Measurements from ENCODE around the gene OBI1.

Gene OBI1

GRCh38 chr13:78572459-78572858, 86.5 kb downstream of the OBI1 start:
- no peak for DNase-seq

DNA sequence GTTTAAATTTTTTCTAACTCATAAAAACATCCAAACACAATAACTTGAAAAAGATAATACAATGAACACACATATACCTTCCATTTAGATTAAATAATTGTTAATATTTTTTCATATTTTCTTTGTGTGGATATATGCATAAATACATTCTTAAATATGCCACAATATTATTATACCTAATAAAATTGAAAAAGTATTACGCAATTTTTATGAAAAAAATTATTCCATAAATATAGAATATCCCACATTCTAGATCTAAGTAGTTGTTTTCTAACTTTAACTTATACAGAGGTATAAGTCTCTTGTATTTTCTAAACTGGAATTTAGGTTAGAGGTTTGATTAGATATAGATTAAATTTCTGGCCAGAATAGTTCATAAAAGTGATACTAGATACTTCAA, 89.9 kb downstream of the OBI1 start:
- no peak for DNase-seq

GRCh38 chr13:78566631-78567030, 92.3 kb downstream of the OBI1 start:
- no peak for DNase-seq

Data from inflammatory macrophage (primary cell).